ENCODE measurements around the gene RTN4RL1.

The RTN4RL1 gene

DNA sequence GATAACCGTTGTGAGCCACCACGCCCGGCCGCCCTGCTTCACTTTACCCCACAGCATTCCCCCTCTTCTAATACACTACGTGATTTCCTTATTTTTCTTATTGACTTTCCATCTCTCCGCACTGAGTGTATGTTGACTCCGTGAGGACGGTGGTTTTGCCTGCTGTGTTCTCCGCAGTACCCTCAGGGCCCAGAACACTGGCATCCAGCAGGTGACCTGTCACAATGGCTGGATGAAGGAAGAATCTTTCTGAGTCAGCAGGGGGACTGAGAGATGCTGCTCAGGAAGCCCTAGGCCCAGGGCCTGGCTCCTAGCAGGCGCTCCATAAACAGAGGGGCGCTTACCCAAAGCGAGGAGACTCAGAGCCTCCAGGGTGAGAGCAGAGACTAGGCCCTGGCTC is 79.5 kb downstream of the RTN4RL1 start:
- no peak for DNase-seq

DNA sequence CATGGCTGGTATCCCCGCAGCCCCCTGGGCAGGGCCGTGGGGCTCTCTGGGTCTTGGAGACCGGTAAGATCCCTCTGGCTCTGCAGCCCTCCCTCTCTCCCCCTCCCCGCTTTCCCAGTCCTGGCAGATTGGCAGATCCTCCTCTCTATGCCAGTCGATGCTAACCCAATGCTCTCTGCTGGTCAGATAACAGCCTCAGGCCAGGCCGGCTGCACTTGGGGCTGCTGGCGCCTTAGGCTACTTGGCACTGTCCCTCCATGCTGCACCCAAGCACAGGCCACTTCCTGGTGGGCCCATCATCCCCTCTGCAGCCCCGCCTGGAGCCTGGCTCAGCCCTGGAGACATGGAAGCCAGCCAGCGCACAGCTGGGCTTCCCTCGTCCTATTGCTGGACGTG is 81.7 kb downstream of the RTN4RL1 start:
- DNase-seq = no peak

DNA sequence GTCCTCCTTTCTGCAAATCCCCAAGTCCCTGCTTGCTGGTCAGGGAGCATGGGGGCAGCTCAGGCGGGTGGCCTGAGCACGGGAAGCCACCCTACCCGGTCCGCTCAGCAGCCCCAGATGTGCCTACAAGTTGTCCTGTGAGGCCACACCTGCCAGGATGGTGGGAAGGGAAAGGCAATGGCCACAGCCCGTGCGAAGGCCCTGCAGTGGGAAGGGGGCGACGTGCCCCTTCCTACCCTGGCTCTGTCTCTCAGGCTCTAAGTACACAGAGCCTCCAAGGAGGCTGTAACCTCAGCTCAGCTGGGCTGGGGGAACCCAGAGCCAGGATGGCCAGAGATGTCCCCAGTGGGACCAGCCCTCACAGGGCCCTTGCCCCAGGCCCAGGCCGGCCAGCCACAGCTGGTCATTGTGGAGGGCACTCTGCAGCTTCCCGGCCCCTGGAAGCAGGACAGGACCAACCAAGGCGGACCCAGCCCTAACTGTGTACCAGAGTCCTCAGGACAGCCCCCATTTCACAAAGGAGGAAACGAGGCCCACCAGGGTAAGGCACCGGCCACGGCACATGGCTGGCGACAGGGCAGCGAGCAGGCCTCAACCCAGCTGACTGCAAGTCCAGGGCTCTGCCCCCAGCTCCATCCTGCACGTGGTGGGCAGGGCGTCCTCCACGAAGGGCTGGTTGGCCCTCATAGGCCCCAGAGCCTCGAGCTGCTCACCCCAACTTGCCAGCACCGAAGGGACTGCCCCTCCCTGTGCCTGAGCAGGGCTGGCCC is 82.3 kb downstream of the RTN4RL1 start:
- DNase-seq = no peak

DNA sequence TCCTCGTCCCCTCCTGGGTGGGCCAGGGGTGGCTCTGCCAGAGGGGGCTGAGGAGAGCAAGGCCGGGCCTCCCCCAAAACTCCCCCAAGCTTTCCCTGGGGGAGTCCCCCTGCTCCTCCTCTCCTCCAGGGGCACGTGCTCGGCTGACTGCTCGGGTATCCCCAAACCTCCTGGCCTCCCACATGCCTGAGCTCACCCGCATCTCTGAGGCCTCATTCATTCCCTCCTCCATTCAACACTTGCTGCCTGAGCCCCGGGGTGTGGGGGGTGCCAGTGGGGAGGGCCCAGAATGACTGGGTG is 83.1 kb downstream of the RTN4RL1 start:
- no peak for DNase-seq

DNA sequence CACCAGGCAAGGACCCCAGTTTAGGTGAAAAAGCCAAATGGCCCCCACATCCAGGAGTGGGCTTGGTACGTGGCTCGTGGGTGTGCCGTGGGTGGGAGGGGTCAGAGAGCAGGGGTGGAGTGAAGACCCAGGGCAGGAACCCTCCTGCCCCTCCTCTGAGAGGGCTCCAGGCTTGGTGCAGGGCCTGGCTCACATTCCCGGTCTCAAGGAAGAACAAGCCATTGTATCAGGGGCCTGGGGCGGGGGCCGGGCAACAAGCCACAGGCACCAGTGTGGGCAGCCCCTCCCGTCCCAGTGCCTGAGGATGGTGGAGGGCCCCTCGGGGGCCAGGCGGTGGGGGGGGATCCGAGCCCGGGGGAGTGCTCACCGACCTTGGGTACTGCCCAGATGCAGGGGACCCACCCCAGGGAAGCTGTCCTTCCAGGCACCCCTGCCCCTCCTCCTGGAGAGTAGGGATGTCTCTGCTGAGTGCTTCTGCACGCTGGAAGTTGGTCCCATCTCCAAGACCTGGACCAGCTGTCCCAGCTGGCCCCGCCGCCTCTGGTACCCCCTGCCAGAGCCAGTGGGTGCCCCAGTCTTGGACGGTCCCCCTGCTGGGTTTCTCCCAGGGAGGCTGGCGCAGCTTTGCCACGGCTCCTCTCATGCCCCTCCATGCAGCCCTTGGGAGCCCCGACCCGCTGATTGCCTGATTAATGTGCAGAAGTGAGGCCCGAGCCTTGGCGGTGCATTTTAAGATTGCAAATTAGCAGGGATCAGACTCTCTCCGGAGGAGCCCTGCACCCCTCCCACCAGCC is 83.7 kb downstream of the RTN4RL1 start:
- no peak for DNase-seq

DNA sequence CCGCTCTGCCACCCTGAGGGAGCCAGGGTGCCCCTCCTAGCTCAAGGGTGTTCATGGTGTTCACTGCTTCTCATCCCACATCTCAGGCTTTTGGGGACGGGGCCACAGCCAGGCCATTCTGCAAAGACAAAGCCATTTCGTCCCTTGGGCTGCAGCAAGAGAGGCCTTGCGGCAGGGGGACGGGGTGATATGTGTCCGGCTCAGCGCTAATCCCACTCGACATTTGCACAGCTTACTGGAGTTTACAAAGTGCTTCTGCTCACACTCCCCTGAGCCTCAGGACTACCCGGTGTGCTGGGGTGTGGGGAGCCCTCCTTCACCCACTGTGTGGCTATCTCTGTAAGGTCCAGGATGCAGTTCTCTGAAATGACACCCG is 84.3 kb downstream of the RTN4RL1 start:
- DNase-seq = no peak

DNA sequence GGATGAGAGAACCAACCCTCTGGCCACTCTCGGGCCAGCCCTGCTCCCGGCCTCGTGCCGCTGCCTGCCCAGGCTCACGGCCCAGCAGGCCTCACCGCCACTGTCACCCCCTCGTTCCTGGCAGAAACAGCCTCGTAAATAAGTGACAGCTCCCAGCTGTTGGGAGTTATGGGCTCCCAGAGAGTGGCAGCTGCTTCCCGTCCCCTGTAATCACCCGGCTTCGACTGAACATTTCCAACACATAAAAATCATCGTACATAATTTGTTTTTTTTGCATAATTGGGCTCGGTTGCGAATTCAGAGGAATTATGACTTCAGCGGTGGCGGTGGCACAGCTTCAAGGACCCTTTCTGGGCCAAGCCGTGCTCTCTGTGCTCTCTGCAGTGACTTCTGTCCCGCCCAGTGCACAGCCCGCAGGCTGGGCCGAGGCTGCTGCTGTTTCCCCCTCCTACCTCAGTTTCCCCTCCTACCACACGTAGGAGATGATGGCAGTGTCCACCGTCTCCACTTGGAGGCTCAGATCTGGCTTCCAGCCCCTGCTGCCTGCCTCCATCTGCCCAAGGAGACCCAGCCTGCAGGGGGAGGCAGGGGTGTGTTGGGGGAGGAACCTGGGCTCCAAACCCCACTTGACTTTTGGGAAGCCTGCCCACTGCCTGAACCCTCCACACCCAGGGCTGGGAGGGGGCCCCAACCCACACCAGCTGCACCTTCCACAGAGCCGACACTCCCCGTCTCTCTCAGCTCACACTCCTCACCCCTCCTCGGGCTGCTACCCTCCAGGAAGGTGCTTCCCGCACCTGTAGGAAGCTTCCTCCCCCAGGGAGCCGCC is 84.9 kb downstream of the RTN4RL1 start:
- DNase-seq = no peak

DNA sequence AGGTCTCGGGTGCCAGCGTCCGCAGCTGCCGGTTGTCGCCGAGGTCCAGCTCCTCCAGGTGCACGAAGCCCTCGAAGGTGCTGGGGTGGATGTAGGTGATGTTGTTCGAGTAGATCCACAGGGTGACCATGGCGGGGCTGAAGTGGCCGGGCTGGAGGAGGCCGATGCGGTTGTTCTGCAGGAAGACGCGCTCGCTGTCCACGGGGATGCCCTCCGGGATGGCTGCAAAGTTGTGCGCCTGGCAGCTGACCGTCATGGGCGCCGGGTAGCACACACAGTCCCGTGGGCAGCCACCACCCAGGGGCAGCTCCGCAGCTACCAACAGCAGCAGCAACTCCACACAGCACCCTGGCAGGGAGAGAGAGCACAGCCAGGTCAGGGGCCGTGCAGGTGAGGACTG is 87.7 kb downstream of the RTN4RL1 start:
- DNase-seq = no peak

DNA sequence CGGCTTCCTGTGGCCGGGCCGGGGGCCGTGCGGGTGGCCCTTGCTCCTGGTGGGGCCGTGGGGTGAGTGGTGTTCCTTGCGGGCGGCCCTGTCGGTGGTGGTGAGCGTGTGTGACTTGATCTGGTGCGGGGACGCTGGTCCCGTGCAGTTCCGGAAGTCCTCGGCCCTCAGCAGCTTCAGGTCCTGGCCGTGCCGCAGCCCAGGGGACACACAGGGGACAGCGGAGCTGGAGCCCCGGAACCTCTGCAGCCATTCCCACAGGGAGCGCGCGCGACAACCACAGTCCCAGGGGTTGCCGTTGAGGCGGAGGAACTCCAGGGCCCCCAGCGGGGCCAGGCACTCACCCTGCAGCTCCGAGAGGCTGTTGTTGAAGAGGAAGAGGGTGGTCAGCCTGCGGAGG is 88.4 kb downstream of the RTN4RL1 start:
- no peak for DNase-seq

DNA sequence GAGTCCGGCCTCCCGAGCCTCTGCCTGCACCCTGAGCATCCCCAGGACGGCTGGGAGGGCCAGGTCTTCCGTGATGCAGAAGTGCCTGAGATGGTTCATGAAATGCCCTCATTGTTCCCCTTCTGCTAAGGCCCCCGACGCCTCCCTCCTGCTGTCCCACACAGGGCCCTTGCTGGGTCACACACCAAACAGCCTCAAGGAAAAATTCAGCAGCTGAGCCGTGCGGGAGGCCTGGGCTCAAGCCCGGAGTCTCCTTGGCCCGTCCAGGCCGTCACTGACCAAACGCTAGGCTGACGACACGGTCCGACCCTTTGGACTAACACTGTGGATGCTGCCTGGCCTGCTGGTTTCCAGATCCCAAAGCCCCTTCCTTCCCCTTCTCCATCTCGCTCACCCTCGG is 90.2 kb downstream of the RTN4RL1 start:
- DNase-seq = no peak

DNA sequence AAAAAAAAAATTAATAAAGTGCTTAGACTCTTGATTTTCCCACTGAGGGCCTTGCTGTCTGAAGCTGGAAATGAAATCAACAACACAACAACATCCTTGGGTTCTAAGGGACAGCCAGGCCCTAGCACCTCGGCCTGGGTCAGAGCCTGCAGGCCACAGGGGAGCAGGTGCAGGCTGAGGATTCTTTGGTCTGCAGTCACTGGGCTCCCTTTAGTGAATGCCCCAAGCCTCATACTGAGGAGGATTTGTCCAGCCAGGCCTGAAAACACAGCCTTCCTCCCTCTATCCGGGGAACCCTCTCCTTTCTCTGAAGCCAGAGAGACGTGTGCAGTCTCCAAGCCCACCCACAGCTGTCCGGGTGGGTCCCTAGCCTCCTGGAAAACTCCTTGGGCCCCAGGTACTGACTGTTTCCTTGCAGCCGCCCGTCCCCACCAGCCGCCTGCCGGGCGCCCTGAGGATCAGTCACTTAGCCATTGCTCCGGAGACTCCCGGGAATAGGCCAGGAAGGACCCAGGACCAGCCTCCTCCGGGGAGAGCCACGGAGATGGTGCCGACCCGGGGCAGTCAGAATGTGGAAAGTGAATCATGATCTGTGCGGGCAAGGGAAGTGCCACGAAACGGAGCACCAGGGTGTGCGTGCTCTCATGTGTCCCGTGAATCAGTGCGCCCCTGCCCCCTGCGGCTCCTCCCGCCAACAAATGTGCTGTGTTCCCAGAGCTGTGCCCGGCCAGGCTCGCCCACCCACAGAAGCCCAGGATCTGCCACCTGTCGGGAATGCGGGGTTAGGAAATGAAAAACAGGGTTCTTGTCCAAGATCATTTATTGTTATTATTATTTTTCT is 91.0 kb downstream of the RTN4RL1 start:
- DNase-seq = no peak

DNA sequence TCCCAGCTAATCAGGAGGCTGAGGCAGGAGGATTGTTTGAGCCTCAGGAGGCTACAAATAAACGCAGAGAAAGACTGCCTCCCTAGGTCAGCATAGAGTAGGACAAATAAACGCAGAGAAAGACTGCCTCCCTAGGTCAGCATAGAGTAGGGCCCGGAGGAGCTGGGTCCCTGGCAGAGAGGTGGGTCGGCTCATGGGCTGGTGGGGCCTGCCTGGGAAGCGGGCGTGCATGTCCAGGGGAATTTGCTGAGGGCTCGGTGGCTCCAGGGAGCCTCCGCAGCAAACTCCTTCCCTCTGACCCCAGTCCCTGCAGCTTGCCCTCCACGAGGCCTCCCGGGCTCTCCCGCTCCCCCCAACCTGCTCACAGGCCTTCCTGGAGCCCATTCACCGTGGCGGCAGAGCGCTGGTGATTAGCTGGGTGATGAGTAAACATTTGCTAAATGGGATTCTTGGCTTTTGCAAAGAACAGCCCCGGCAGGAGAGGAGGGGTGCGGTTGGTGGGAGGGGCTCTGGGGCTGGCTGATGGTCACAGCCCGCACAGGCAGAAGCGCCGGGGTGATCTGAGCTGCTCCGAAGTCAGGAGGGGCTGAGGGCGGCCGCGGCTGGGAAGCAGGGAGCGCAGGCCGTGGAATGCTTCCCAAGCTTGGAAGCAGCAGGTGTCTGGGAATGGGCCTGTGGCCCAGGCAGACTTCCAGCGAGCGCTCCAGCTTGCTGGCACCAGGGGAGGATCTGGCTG is 93.1 kb downstream of the RTN4RL1 start:
- no peak for DNase-seq

DNA sequence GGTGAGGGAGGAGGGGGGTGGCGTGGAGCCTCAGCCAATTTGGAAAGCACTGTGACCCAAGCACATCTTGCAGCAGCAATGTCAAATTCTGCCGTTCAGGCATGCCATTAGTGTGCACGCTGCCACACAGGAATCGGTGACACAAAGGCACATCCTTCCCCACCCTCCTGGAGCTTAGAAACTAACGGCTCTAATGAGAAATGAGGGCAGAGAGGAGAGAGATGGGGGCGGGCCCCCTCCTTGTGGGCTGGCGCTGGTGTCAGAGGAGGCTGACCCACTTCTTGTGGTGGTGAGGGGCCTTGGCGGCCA is 94.8 kb downstream of the RTN4RL1 start:
- DNase-seq = no peak

DNA sequence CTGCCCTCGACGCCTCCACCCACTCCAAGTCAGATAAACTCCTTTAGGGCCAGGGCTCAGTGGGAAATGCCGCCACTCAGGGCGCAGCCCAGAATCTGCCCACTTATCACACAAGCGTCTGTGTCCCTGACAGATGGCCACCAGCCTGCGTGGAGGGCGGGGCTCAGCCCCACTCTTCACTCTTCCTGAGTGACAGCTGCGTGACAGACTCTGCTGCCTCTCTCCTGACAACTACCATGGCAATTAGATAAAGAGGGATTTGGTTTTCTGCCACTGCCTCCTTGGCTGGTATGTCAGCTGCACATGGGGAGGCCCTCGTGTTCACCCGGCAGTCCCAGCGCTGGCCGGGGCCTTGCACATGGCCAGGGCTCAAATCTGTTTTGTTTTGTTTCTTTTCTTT is 96.2 kb downstream of the RTN4RL1 start:
- no peak for DNase-seq

DNA sequence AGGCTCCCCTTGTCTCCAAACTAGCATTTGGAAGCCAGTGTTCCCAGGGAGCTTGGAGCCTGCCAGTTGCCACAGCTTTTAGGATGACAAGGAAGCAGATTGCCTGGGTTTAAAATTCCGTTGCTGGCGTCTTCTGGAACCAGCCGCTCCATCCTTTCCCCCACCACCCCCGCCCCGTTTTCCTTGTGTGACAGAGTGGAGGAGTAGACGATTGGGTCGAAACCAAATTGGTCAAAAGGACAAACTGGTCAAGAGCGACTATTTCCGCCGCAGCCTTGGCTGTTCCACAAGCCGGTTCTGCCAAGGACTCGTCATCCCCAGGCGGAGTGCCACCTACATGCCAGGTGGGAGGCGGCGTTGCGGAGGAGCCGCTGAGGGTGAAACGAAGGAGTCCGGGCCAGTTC is 104.2 kb downstream of the RTN4RL1 start:
- no peak for DNase-seq

DNA sequence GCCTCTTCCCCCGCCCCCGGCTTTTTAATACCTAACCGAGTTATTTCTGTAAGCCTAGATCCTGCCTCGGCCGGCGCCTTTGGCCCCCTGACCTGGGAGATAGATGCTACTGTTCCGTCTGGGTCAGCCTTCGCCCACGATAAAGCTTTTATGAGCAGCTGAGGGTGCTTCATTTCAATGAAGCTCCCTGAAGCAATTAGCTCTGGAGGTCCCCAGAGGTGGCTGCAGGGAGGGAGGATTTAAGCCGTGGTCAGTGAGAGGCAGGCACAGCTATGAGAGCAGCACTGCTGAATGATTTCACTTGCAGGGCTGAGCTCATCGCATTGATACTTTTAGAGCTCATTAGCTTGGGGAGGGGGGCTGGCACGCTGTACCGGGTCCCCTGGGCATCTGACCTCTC is 105.9 kb downstream of the RTN4RL1 start:
- DNase-seq = no peak

DNA sequence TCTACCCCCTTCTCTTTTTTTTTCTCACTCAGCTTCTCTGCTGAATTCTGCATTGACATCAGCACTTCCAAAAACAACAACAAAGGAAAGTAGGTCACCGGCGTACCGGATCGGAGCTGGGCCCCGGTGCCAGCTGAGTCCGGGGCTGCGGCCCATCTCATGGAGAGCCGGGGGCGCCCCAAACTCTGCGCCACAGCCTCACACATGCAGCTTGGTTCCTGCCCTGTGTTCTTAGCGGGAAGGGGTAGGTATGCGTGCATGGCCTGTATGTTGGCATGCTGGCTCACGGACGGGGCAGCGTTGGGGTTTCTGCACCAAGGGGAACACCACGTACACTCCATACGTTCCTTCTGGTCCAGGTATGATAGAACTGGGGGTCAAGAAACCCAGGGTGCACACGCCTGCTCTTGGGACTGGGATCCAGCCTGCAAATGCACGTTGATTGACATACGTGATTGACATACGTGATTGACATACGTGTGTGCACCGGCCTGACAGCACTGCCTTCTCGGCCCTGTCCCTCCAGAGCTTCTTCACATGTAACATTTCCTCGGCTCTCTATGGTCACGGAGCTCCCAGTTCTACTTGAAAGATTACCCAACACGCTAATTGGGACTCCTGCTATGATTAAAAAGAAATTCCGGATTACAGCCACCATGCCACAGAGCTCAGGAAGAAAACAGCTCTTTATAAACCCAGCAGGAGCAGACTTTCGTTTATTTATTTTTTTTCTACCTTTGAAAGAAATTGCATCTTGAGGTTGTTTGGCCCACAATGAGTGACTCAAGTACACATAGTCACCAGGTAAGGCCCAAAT is 106.6 kb downstream of the RTN4RL1 start:
- DNase-seq = no peak

DNA sequence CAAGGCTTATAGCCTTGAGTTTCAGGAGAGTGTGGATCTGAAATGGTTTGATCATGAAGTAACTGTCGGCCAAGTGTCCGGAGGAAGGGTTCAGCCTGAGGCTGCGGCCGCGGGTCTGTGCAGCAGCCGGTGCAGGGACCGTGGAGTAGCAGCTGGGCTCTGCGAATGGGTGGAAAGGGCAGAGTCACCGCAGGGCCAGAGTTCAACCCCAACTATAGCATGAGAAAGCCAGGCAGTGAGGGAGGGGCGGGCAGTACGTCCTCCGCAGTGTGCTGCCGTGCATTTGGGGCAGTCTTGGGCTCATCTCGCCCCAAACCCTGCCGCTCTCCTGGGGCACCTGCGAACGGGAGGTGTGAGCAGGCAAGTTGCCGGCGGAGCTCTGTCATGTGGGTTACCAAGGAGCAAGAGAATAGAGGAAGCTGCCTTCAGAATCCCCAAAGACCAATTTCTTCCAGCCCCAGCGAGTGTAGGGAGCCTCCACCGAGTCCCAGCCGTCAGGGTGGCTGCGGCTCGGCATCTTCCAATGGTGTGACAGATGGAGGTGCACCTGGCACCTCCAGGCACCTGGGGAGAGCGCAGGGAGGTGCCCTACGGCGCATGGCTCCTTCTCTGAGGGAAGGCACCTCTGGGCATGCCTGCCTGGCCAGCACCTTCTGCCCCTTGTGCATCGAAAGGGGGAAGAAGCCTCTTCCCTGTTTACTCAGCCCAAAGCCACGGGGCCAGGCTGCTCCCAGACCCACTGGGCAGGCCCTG is 108.0 kb downstream of the RTN4RL1 start:
- no peak for DNase-seq

DNA sequence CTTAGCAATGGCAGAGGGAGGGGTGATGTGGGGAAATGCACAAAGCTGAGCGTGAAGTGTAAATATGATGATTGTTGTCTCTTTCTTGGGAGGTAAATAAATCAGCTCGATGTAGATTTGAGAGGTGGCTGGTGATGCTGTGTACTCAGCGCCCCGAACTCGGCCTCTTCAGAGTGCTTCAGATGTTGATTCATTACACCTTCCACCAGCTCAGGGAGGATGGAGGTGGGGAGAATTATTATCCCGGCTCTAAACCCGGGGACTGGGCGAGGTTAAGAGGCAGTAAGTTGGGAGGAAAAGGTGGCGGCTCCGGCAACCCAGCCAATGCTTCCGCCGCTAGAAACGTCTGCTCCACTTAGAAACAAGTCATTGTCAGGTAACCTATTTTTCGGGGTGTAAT is 108.8 kb downstream of the RTN4RL1 start:
- DNase-seq = no peak

DNA sequence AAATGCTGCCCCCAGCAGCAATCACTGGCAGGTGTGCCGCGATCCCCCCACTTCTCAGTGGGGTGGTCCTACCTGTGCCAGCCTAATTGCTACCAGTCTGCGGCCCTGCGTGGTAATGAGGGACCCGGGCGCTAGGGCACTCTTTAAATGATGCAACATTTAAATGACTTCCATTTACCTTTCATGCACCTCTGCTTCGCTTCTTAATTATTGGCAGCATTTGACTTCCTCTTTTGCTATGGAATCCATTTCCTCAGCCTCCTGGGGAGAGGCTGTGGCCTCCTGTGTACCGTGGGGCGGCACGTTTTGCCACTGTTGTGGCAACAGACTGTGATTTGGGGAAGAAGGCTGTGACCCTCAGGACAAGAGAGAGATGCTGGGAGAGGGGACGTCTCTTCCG is 109.2 kb downstream of the RTN4RL1 start:
- no peak for DNase-seq

DNA sequence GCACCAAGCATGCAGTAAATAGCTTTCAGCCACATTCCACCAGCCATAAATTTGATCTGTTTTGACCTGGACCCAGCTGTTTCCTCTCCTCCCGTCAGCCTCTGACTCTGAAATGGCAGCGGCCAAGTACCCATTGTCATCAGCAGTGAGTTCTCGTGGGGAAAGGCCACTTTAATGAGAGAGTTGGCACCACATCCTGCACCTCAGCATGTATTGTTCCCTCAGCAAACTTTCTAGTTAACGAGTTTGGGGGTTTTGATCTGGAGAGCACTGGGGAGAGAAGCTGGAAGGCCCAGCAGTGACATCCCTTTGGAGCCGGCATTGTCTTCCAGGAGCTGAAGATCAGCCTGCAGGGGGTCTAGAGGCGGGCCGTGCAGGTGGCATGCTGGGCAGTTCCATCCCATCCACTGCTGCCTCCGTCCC is 110.5 kb downstream of the RTN4RL1 start:
- no peak for DNase-seq

All from MV-4-11 (cell line).